Measurements from ENCODE around the gene MORN1. TPM values are rescaled to one million over a fixed set of nuclear protein-coding genes. Genes with fewer than 3 reads are reported as not detected.
A peak's percentile ranks its signal among the peaks of the same experiment; 100 is the strongest.

MORN1 gene
- total and polyA plus RNA-seq, 2 of the 8 experiments (the other 6 are each of a cell fraction or from before 2014, with no cell fraction given) = 5.0 to 9.1 TPM

GRCh38 chr1:2347896-2348295 is 43.5 kb downstream of the MORN1 start:
- H3K27me3 ChIP-seq (replicated peaks in 1 of 4; ENCODE audit: control insufficient read depth in 3 of 4, extremely low read depth in 1 of 4, insufficient read depth in 3 of 4, low read length in 3 of 4) = no peaks in the 10 kb centered on the region
- H4K20me1 ChIP-seq (replicated peaks in 1 of 2; ENCODE audit: control insufficient read depth in 1 of 2, insufficient read depth in 2 of 2, low read length in 2 of 2) = peaks cover 0 to 3% of the 10 kb centered on the region in 2 experiments
- no peak overlapping the region for H3K4me2 ChIP-seq (ENCODE audit: insufficient read depth in 1 of 2, low read depth in 2 of 2, low read length in 2 of 2)
- H2BK15ac ChIP-seq (ENCODE audit: low read length) = no peak overlapping the region
- ChIA-PET POLR2A (ENCODE audit: partially characterized antibody) (no interaction called here), CTCF (ENCODE audit: partially characterized antibody) (interaction anchor here (0.9 kb wide), 1 partner anchor 12 kb away, joined by 3 read pairs; no protein-coding TSS in a partner anchor)
- no peak overlapping the region for H2BK5ac ChIP-seq (ENCODE audit: low read depth, low read length)
- 0 out of 7 replicates have a peak overlapping the region, but pooled peaks of 1 of the 4 experiments have one; percentile 18 for H3K9ac ChIP-seq (replicated peaks in 1 of 4; ENCODE audit: extremely low read depth in 1 of 4, low read depth in 3 of 4, low read length in 3 of 4)
- no peak overlapping the region; the same call in 1 of the 2 replicates for H3K18ac ChIP-seq (ENCODE audit: extremely low read depth, low read length)
- H3K4me1 ChIP-seq (replicated peaks in 1 of 4; ENCODE audit: control insufficient read depth in 3 of 4, insufficient read depth in 4 of 4, low read length in 3 of 4) = no peaks in the 10 kb centered on the region
- H3K23ac ChIP-seq (ENCODE audit: insufficient read length) = no peak overlapping the region
- no peaks in the 10 kb centered on the region for H3K79me2 ChIP-seq (ENCODE audit: control insufficient read depth in 1 of 2, insufficient read depth in 2 of 2, low read length in 2 of 2)
- no peaks in the 10 kb centered on the region for H3K79me1 ChIP-seq (ENCODE audit: low read depth, low read length)
- H3K4ac ChIP-seq (replicated peaks; ENCODE audit: insufficient read length, low read depth, low read length) = no peak overlapping the region
- FAIRE-seq = no peak
- H3K9me3 ChIP-seq (ENCODE audit: insufficient read depth in 2 of 2, low read depth in 1 of 2, low read length in 1 of 2) = no peaks in the 10 kb centered on the region
- no peak overlapping the region for H3K27ac ChIP-seq (ENCODE audit: low read depth, low read length)
- no peak overlapping the region for H2BK120ac ChIP-seq (replicated peaks; ENCODE audit: low read depth, low read length)
- no peak overlapping the region for H4K5ac ChIP-seq (ENCODE audit: insufficient read length, low read depth, low read length)
- TF ChIP-seq, protein P1, sequence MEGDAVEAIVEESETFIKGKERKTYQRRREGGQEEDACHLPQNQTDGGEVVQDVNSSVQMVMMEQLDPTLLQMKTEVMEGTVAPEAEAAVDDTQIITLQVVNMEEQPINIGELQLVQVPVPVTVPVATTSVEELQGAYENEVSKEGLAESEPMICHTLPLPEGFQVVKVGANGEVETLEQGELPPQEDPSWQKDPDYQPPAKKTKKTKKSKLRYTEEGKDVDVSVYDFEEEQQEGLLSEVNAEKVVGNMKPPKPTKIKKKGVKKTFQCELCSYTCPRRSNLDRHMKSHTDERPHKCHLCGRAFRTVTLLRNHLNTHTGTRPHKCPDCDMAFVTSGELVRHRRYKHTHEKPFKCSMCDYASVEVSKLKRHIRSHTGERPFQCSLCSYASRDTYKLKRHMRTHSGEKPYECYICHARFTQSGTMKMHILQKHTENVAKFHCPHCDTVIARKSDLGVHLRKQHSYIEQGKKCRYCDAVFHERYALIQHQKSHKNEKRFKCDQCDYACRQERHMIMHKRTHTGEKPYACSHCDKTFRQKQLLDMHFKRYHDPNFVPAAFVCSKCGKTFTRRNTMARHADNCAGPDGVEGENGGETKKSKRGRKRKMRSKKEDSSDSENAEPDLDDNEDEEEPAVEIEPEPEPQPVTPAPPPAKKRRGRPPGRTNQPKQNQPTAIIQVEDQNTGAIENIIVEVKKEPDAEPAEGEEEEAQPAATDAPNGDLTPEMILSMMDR (IDR thresholded peaks at IDR 0.05; ENCODE audit: control extremely low read depth in 1 of 3, insufficient read depth in 1 of 3, low read depth in 1 of 3, low read length in 3 of 3) = peak in 1 of 3 experiments; percentile 22; a peak in 1 of 4 replicates
- no peak for TF ChIP-seq SIX5 (IDR thresholded peaks at IDR 0.05; ENCODE audit: low read depth, low read length)
- no peak overlapping the region for H3K4me3 ChIP-seq (ENCODE audit: extremely low read depth in 1 of 4, insufficient read depth in 2 of 4, low read depth in 3 of 4, low read length in 4 of 4)
- H4K8ac ChIP-seq (ENCODE audit: extremely low read depth, insufficient read depth, low read length) = no peak overlapping the region
- H2AK5ac ChIP-seq (ENCODE audit: low read depth, low read length) = no peak overlapping the region
- no peak overlapping the region for H3K56ac ChIP-seq (replicated peaks; ENCODE audit: insufficient read length, low read depth, low read length)
- no peaks in the 10 kb centered on the region for H3K36me3 ChIP-seq (ENCODE audit: control insufficient read depth in 2 of 4, insufficient read depth in 4 of 4, low read length in 3 of 4)
- no peak overlapping the region for H4K91ac ChIP-seq (replicated peaks; ENCODE audit: insufficient read length, low read length)
- 0 out of 2 replicates have a peak overlapping the region, but pooled peaks have one; percentile 27 for H2BK12ac ChIP-seq (ENCODE audit: low read depth, low read length)
- no peaks in the 10 kb centered on the region for H3K23me2 ChIP-seq (ENCODE audit: low read depth, low read length)
- no peak overlapping the region for H2BK20ac ChIP-seq (ENCODE audit: low read length)
- no peak overlapping the region for H3K14ac ChIP-seq (ENCODE audit: insufficient read length)
- H2AFZ ChIP-seq (ENCODE audit: low read length) = no peak overlapping the region
- 91% methylated on average over 23 of the region's 23 CpGs; no CpG with 5 or more reads in 1 of the 2 experiments for WGBS, 2 experiments (ENCODE audit: extremely low coverage in 1 of 2, insufficient coverage in 1 of 2, insufficient read length in 1 of 2, insufficient replicate concordance in 2 of 2, low coverage in 1 of 2, low lambda C conversion rate in 2 of 2, missing lambda C conversion rate in 1 of 2)
- DNase-seq (ENCODE audit: low read depth in 1 of 2, low spot score in 2 of 2) = no peak

Data from H1 (cell line).